Stimulated activated naive CD8-positive, alpha-beta T cell treated with anti-CD3 and anti-CD28 coated beads, Interleukin-15, amount 100 ng/mL, for 72 hours (primary cell): Measurements from ENCODE around the gene P3H3.

Experiments
- ATAC-seq: fragments of 150-1000 bp; cut with Tn5 transposase; 2 replicates; pipeline ENCODE4 v1.10.0; 2021; ENCODE audit warnings: mild to moderate bottlenecking, moderate library complexity
- DNase-seq, 2 donors: peaks; one replicate each; pipeline ENCODE4 v3.0.0; 2021 to 2022
- H3K27ac Mint-ChIP-seq, 2 donors: one replicate each; pipeline ENCODE4 v1.8.0; 2022; ENCODE audit warnings: mild to moderate bottlenecking in 2 of 2, mixed read lengths in 2 of 2, moderate library complexity in 2 of 2
- H3K27me3 Mint-ChIP-seq: one replicate; pipeline ENCODE4 v1.8.0; 2022; ENCODE audit warnings: mixed read lengths
- H3K4me1 Mint-ChIP-seq: one replicate; pipeline ENCODE4 v1.8.0; 2022; ENCODE audit warnings: mild to moderate bottlenecking, mixed read lengths
- H3K4me3 Mint-ChIP-seq, 2 donors: one replicate each; pipeline ENCODE4 v1.8.0; 2022; ENCODE audit warnings: mild to moderate bottlenecking in 2 of 2, mixed read lengths in 2 of 2, moderate library complexity in 1 of 2
- H3K9me3 Mint-ChIP-seq, 2 donors: one replicate each; pipeline ENCODE4 v1.8.0; 2022; ENCODE audit warnings: mixed read lengths in 2 of 2

Gene P3H3

GRCh38 chr12:6827982-6828780, at the start of gene P3H3:
Gene P3H3 (plus strand): TSS chr12:6828407. CDS start chr12:6828441, 34 bp downstream.
- H3K9me3 Mint-ChIP-seq = no peaks in the 10 kb centered on the region
- H3K4me3 Mint-ChIP-seq = peak within 1 kb of the TSS; percentile 91 to 93
- DNase-seq (no peak), ATAC-seq (peak; percentile 53)
- H3K4me1 Mint-ChIP-seq = peaks cover 34% of the 10 kb centered on the region
- H3K27me3 Mint-ChIP-seq = peaks cover 89% of the 10 kb centered on the region
- peak within 1 kb of the TSS; percentile 89 to 90 for H3K27ac Mint-ChIP-seq

- DNase-seq (peak; percentile 83 to 90), ATAC-seq (peak; percentile 63)
- peaks cover 92% of the 10 kb centered on the region for H3K4me1 Mint-ChIP-seq
- peak overlapping the region; percentile 78 to 87 for H3K4me3 Mint-ChIP-seq
- peak overlapping the region; percentile 57 to 87 for H3K27ac Mint-ChIP-seq
- H3K27me3 Mint-ChIP-seq = peaks cover 12% of the 10 kb centered on the region
- H3K9me3 Mint-ChIP-seq = no peaks in the 10 kb centered on the region
Measured at GRCh38 chr12:6778574-6779550, 49.3 kb upstream of the P3H3 start.

- H3K27me3 Mint-ChIP-seq = peaks cover 12% of the 10 kb centered on the region
- H3K9me3 Mint-ChIP-seq = no peaks in the 10 kb centered on the region
- peaks cover 91% of the 10 kb centered on the region for H3K4me1 Mint-ChIP-seq
- ATAC-seq (peak; percentile 42), DNase-seq (no peak)
- H3K27ac Mint-ChIP-seq = peak overlapping the region in 1 of 2 donors; percentile 83
- H3K4me3 Mint-ChIP-seq = peak overlapping the region; percentile 78 to 87
Measured at GRCh38 chr12:6779708-6780432, 48.3 kb upstream of the P3H3 start.

GRCh38 chr12:6780573-6780972, 47.6 kb upstream of the P3H3 start:
- peak overlapping the region; percentile 78 to 87 for H3K4me3 Mint-ChIP-seq

GRCh38 chr12:6782119-6782518, 46.1 kb upstream of the P3H3 start:
- Mint-ChIP-seq H3K4me1 (peaks cover 80% of the 10 kb centered on the region), H3K9me3 (no peaks in the 10 kb centered on the region), H3K4me3 (peak overlapping the region in 1 of 2 donors; percentile 52), H3K27ac (peak overlapping the region in 1 of 2 donors; percentile 69), H3K27me3 (peaks cover 11% of the 10 kb centered on the region)
- ATAC-seq (no peak), DNase-seq (no peak)

More at GRCh38 chr12:6780573-6780972, 47.6 kb upstream of the P3H3 start:
- peak overlapping the region in 1 of 2 donors; percentile 6 for H3K27ac Mint-ChIP-seq
- peaks cover 12% of the 10 kb centered on the region for H3K27me3 Mint-ChIP-seq
- ATAC-seq = peak; percentile 69
- H3K4me1 Mint-ChIP-seq = peaks cover 84% of the 10 kb centered on the region
- peak in 1 of 2 donors; percentile 56 for DNase-seq
- no peaks in the 10 kb centered on the region for H3K9me3 Mint-ChIP-seq

- ATAC-seq = no peak
- H3K27ac Mint-ChIP-seq = peak overlapping the region in 1 of 2 donors; percentile 73
- peaks cover 71% of the 10 kb centered on the region for H3K4me1 Mint-ChIP-seq
- no peaks in the 10 kb centered on the region for H3K9me3 Mint-ChIP-seq
- H3K4me3 Mint-ChIP-seq = peak overlapping the region; percentile 35 to 52
- peaks cover 2% of the 10 kb centered on the region for H3K27me3 Mint-ChIP-seq
- no peak for DNase-seq
Measured at GRCh38 chr12:6782850-6783566, 45.2 kb upstream of the P3H3 start.

- Mint-ChIP-seq H3K27ac (no peak overlapping the region), H3K4me1 (peaks cover 70% of the 10 kb centered on the region), H3K27me3 (no peaks in the 10 kb centered on the region), H3K4me3 (no peak overlapping the region), H3K9me3 (no peaks in the 10 kb centered on the region)
- ATAC-seq (no peak), DNase-seq (no peak)
Measured at GRCh38 chr12:6783828-6784227, 44.4 kb upstream of the P3H3 start.

- Mint-ChIP-seq H3K4me3 (no peak overlapping the region), H3K27me3 (no peaks in the 10 kb centered on the region), H3K4me1 (peaks cover 70% of the 10 kb centered on the region), H3K9me3 (no peaks in the 10 kb centered on the region), H3K27ac (no peak overlapping the region)
- ATAC-seq (no peak), DNase-seq (no peak)
Measured at GRCh38 chr12:6784296-6784695, 43.9 kb upstream of the P3H3 start.

- Mint-ChIP-seq H3K27ac (no peak overlapping the region), H3K9me3 (no peaks in the 10 kb centered on the region), H3K4me3 (no peak overlapping the region), H3K4me1 (peaks cover 70% of the 10 kb centered on the region), H3K27me3 (peaks cover 4% of the 10 kb centered on the region)
- DNase-seq (no peak), ATAC-seq (no peak)
Measured at GRCh38 chr12:6784761-6785160, 43.4 kb upstream of the P3H3 start.

GRCh38 chr12:6786416-6787094, 41.7 kb upstream of the P3H3 start:
- Mint-ChIP-seq H3K9me3 (no peaks in the 10 kb centered on the region), H3K27me3 (peaks cover 8% of the 10 kb centered on the region), H3K4me1 (peaks cover 67% of the 10 kb centered on the region), H3K4me3 (peak overlapping the region in 1 of 2 donors; percentile 7), H3K27ac (peak overlapping the region in 1 of 2 donors; percentile 38)
- ATAC-seq (no peak), DNase-seq (no peak)

GRCh38 chr12:6787309-6787708, 40.9 kb upstream of the P3H3 start:
- H3K4me1 Mint-ChIP-seq = peaks cover 69% of the 10 kb centered on the region
- H3K27ac Mint-ChIP-seq = no peak overlapping the region

GRCh38 chr12:6788972-6789924, 39.0 kb upstream of the P3H3 start, which contains the start of gene CD4:
Gene CD4 (plus strand): TSS chr12:6789528. CDS start chr12:6800139, 10,611 bp downstream.
- Mint-ChIP-seq H3K4me1 (peaks cover 64% of the 10 kb centered on the region), H3K4me3 (peak within 1 kb of the TSS; percentile 20 to 47), H3K27me3 (peaks cover 16% of the 10 kb centered on the region), H3K9me3 (no peaks in the 10 kb centered on the region), H3K27ac (no peak within 1 kb of the TSS)
- ATAC-seq = peak; percentile 54
- DNase-seq = no peak

More at GRCh38 chr12:6787309-6787708, 40.9 kb upstream of the P3H3 start:
- no peaks in the 10 kb centered on the region for H3K9me3 Mint-ChIP-seq
- no peak overlapping the region for H3K4me3 Mint-ChIP-seq
- DNase-seq (no peak), ATAC-seq (no peak)
- H3K27me3 Mint-ChIP-seq = peaks cover 8% of the 10 kb centered on the region

- ATAC-seq (no peak), DNase-seq (no peak)
- Mint-ChIP-seq H3K4me1 (peaks cover 59% of the 10 kb centered on the region), H3K9me3 (no peaks in the 10 kb centered on the region), H3K27ac (no peak overlapping the region), H3K4me3 (no peak overlapping the region), H3K27me3 (peaks cover 16% of the 10 kb centered on the region)
Measured at GRCh38 chr12:6790496-6791150, 37.6 kb upstream of the P3H3 start.
